Medulla oblongata (tissue), 1 donor: ENCODE results near the gene FGF1.

Source experiments
- DNase-seq: peaks from one replicate; pipeline ENCODE4 v3.0.0-alpha.2; 2015; ENCODE audit errors: extremely low spot score

The FGF1 gene

GRCh38 chr5:142644640-142645361, 41.1 kb downstream of the FGF1 start:
- DNase-seq, result no peak

GRCh38 chr5:142644127-142644526, 41.8 kb downstream of the FGF1 start:
- DNase-seq, result no peak

GRCh38 chr5:142643634-142644033, 42.3 kb downstream of the FGF1 start:
- DNase-seq, result no peak

GRCh38 chr5:142642427-142642826, 43.5 kb downstream of the FGF1 start:
- DNase-seq, result no peak

GRCh38 chr5:142641711-142642110, 44.2 kb downstream of the FGF1 start:
- no peak for DNase-seq

- no peak for DNase-seq
These were observed 45.4 kb downstream of the FGF1 start for GRCh38 chr5:142640316-142641005.

- DNase-seq, result no peak
These were observed 46.4 kb downstream of the FGF1 start for GRCh38 chr5:142639455-142639854.

GRCh38 chr5:142637871-142638270, 48.0 kb downstream of the FGF1 start:
- no peak for DNase-seq

GRCh38 chr5:142636698-142637324, 49.1 kb downstream of the FGF1 start:
- DNase-seq, result no peak

- no peak for DNase-seq
These were observed 49.8 kb downstream of the FGF1 start for GRCh38 chr5:142636093-142636492.

- DNase-seq, result no peak
These were observed 51.5 kb downstream of the FGF1 start for GRCh38 chr5:142634216-142635011.

GRCh38 chr5:142630927-142631539, 54.9 kb downstream of the FGF1 start:
- DNase-seq, result no peak

GRCh38 chr5:142627383-142628217, 58.3 kb downstream of the FGF1 start:
- peak; percentile 78 for DNase-seq

GRCh38 chr5:142626786-142627185, 59.1 kb downstream of the FGF1 start:
- no peak for DNase-seq

- DNase-seq, result no peak
These were observed 59.8 kb downstream of the FGF1 start for GRCh38 chr5:142626099-142626498.

- DNase-seq, result no peak
These were observed 64.7 kb downstream of the FGF1 start for GRCh38 chr5:142621227-142621626.

GRCh38 chr5:142619815-142620214, 66.1 kb downstream of the FGF1 start:
- no peak for DNase-seq

- no peak for DNase-seq
These were observed 67.8 kb downstream of the FGF1 start for GRCh38 chr5:142618130-142618523.

- DNase-seq, result no peak
These were observed 68.3 kb downstream of the FGF1 start for GRCh38 chr5:142617416-142618129.

- no peak for DNase-seq
These were observed 69.9 kb downstream of the FGF1 start for GRCh38 chr5:142615948-142616347.
